ENCODE measurements around the gene SP9. TPM values are rescaled to one million over a fixed set of nuclear protein-coding genes. Genes with fewer than 3 reads are reported as not detected.

SP9 gene
- total and polyA plus RNA-seq, 3 donors from 2014 or later = 0.74 to 1.5 (median 0.74) TPM

GRCh38 chr2:174364628-174365027 lies 29.9 kb downstream of the SP9 start:
- no peaks in the 10 kb centered on the region for H3K27me3 ChIP-seq
- no peaks in the 10 kb centered on the region for H3K9me3 ChIP-seq
- no peaks in the 10 kb centered on the region for H3K4me1 ChIP-seq
- no peak overlapping the region for H3K27ac ChIP-seq
- no peak for TF ChIP-seq POLR2A (IDR thresholded peaks at IDR 0.05)
- no peak for TF ChIP-seq CTCF (IDR thresholded peaks at IDR 0.05)
- no peak overlapping the region for H3K4me3 ChIP-seq
- 97 to 100% methylated on average over 2 of the region's 2 CpGs for whole genome bisulfite sequencing, 2 donors
- no peak for DNase-seq
- intact Hi-C loops (cut with DNase I; ENCODE audit: low total_unique reads) = no loop called here
- H3K36me3 ChIP-seq (ENCODE audit: low read depth, missing control alignments) = no peaks in the 10 kb centered on the region

- H3K27ac ChIP-seq = no peak overlapping the region
- H3K27me3 ChIP-seq = no peaks in the 10 kb centered on the region
- intact Hi-C loops (cut with DNase I; ENCODE audit: low total_unique reads) = no loop called here
- H3K36me3 ChIP-seq (ENCODE audit: low read depth, missing control alignments) = no peaks in the 10 kb centered on the region
- no peaks in the 10 kb centered on the region for H3K9me3 ChIP-seq
- no peak for DNase-seq
- no peak overlapping the region for H3K4me3 ChIP-seq
- H3K4me1 ChIP-seq = no peaks in the 10 kb centered on the region
- no peak for TF ChIP-seq POLR2A (IDR thresholded peaks at IDR 0.05)
- no peak for TF ChIP-seq CTCF (IDR thresholded peaks at IDR 0.05)
- 93 to 98% methylated on average over 2 of the region's 2 CpGs for WGBS, 2 donors
These were observed 30.8 kb downstream of the SP9 start for GRCh38 chr2:174365571-174365970.

- no peaks in the 10 kb centered on the region for H3K9me3 ChIP-seq
- no peaks in the 10 kb centered on the region for H3K4me1 ChIP-seq
- H3K4me3 ChIP-seq = no peak overlapping the region
- intact Hi-C loops (cut with DNase I; ENCODE audit: low total_unique reads) = no loop called here
- WGBS, 2 donors = 71 to 100% methylated on average over 1 of the region's 1 CpG
- no peaks in the 10 kb centered on the region for H3K27me3 ChIP-seq
- no peak for DNase-seq
- no peaks in the 10 kb centered on the region for H3K36me3 ChIP-seq (ENCODE audit: low read depth, missing control alignments)
- TF ChIP-seq POLR2A (IDR thresholded peaks at IDR 0.05) (no peak), CTCF (IDR thresholded peaks at IDR 0.05) (no peak)
- H3K27ac ChIP-seq = no peak overlapping the region
These were observed 33.9 kb downstream of the SP9 start for GRCh38 chr2:174368691-174369090.

GRCh38 chr2:174376967-174377366 lies 42.2 kb downstream of the SP9 start:
- TF ChIP-seq POLR2A (IDR thresholded peaks at IDR 0.05) = no peak
- no peak for TF ChIP-seq CTCF (IDR thresholded peaks at IDR 0.05)
- H3K27ac ChIP-seq = no peak overlapping the region
- H3K9me3 ChIP-seq = no peaks in the 10 kb centered on the region
- H3K27me3 ChIP-seq = no peaks in the 10 kb centered on the region
- no peak for DNase-seq
- 86 to 91% methylated on average over 2 of the region's 2 CpGs for WGBS, 2 donors
- H3K36me3 ChIP-seq (ENCODE audit: low read depth, missing control alignments) = no peaks in the 10 kb centered on the region
- intact Hi-C loops (cut with DNase I; ENCODE audit: low total_unique reads) = no loop called here
- no peaks in the 10 kb centered on the region for H3K4me1 ChIP-seq
- H3K4me3 ChIP-seq = no peak overlapping the region

- H3K4me3 ChIP-seq = no peak overlapping the region
- 91 to 92% methylated on average over 1 of the region's 1 CpG for WGBS, 2 donors
- no peaks in the 10 kb centered on the region for H3K36me3 ChIP-seq (ENCODE audit: low read depth, missing control alignments)
- TF ChIP-seq CTCF (IDR thresholded peaks at IDR 0.05) (no peak), POLR2A (IDR thresholded peaks at IDR 0.05) (no peak)
- H3K9me3 ChIP-seq = no peaks in the 10 kb centered on the region
- intact Hi-C loops (cut with DNase I; ENCODE audit: low total_unique reads) = no loop called here
- H3K27me3 ChIP-seq = no peaks in the 10 kb centered on the region
- no peak for DNase-seq
- no peaks in the 10 kb centered on the region for H3K4me1 ChIP-seq
- no peak overlapping the region for H3K27ac ChIP-seq
These were observed 49.0 kb downstream of the SP9 start for GRCh38 chr2:174383796-174384195.

Data from testis (tissue), 3 donors.